SU-DHL-6 (cell line): ENCODE data around the gene SYNJ1.
A peak's percentile ranks its signal among the peaks of the same experiment; 100 is the strongest.

Experiments
- H2AFZ ChIP-seq: fragments of 200-600 bp; sonication (generic); 2 replicates; pipeline ENCODE4 v1.6.1; 2014; ENCODE audit warnings: low read depth, mild to moderate bottlenecking, moderate library complexity, mixed read lengths, antibody characterized with exemption, low read length; ENCODE audit not compliant: severe bottlenecking
- H3F3A ChIP-seq: fragments of 200-600 bp; shearing (Covaris generic); 2 replicates; pipeline ENCODE4 v1.6.0; 2016; ENCODE audit warnings: antibody characterized with exemption, mild to moderate bottlenecking; ENCODE audit not compliant: insufficient read depth
- H3K27ac ChIP-seq: fragments of 200-600 bp; sonication (generic); 2 replicates; pipeline ENCODE4 v1.5.1; 2016; ENCODE audit warnings: low read depth, mild to moderate bottlenecking, low read length, moderate library complexity, mixed read lengths
- H3K27me3 ChIP-seq: fragments of 200-600 bp; sonication (generic), shearing (Covaris generic); 2 replicates; pipeline ENCODE4 v1.6.0; 2014; ENCODE audit warnings: mild to moderate bottlenecking, low read length
- H3K36me3 ChIP-seq: fragments of 200-600 bp; sonication (generic); 2 replicates; pipeline ENCODE4 v1.6.1; 2014; ENCODE audit warnings: mild to moderate bottlenecking, low read length, mixed read lengths
- H3K4me2 ChIP-seq: fragments of 300-600, 200-600 bp; shearing (Covaris generic), sonication (generic); 2 replicates; pipeline ENCODE4 v1.6.0; 2014; ENCODE audit warnings: low read length, low read depth, mild to moderate bottlenecking; ENCODE audit not compliant: poor library complexity, severe bottlenecking
- H3K4me3 ChIP-seq: fragments of 200-600 bp; sonication (generic); 2 replicates; pipeline ENCODE4 v1.5.1; 2014; ENCODE audit warnings: antibody characterized with exemption, low read length, mild to moderate bottlenecking, mixed read lengths; ENCODE audit not compliant: insufficient read depth, poor library complexity, severe bottlenecking
- H3K79me2 ChIP-seq: fragments of 200-600 bp; sonication (generic); 2 replicates; pipeline ENCODE4 v1.6.1; 2014; ENCODE audit warnings: mild to moderate bottlenecking, low read length, moderate library complexity; ENCODE audit not compliant: insufficient read depth
- H3K9ac ChIP-seq: fragments of 200-600 bp; sonication (generic); 2 replicates; pipeline ENCODE4 v1.7.0; 2014; ENCODE audit warnings: mild to moderate bottlenecking, low read length
- H3K9me2 ChIP-seq: fragments of 200-600 bp; sonication (generic); replicated peaks from 2 replicates; pipeline ENCODE4 v1.6.1; 2014; ENCODE audit warnings: low read length; ENCODE audit not compliant: insufficient read depth
- H3K9me3 ChIP-seq: fragments of 200-600 bp; sonication (generic); 2 replicates; pipeline ENCODE4 v1.6.1; 2014; ENCODE audit warnings: low read length, mixed read lengths; ENCODE audit not compliant: insufficient read depth
- H4K20me1 ChIP-seq: fragments of 200-600 bp; sonication (generic); 2 replicates; pipeline ENCODE4 v1.6.1; 2014; ENCODE audit warnings: low read depth, mild to moderate bottlenecking, antibody characterized with exemption, low read length, moderate library complexity, mixed read lengths
- CTCF ChIP-seq: fragments of 200-600 bp; sonication (generic); IDR thresholded peaks from one replicate; pipeline ENCODE4 v1.5.1; 2017; ENCODE audit warnings: antibody characterized with exemption, mild to moderate bottlenecking, low read length, moderate library complexity; ENCODE audit not compliant: insufficient read depth, poor library complexity, severe bottlenecking
- EZH2phosphoT487 ChIP-seq: fragments of 200-600 bp; sonication (generic), shearing (Covaris generic); conservative IDR thresholded peaks from 2 replicates; pipeline ENCODE4 v1.6.1; 2018; ENCODE audit warnings: mild to moderate bottlenecking, antibody characterized with exemption, low read length, moderate library complexity, mixed read lengths

SYNJ1 gene

GRCh38 chr21:32772281-32773047 is 44.7 kb upstream of the SYNJ1 start:
- H3K36me3 ChIP-seq = peaks cover 19% of the 10 kb centered on the region
- no peaks in the 10 kb centered on the region for H3K9me3 ChIP-seq
- peak overlapping the region; percentile 44 for H2AFZ ChIP-seq
- peaks cover 37% of the 10 kb centered on the region for H3K79me2 ChIP-seq
- TF ChIP-seq CTCF (no peak), EZH2phosphoT487 (no peak)
- peak overlapping the region; percentile 88 for H3K9ac ChIP-seq
- peak overlapping the region; percentile 65 for H3K4me3 ChIP-seq
- no peaks in the 10 kb centered on the region for H3F3A ChIP-seq
- H3K27me3 ChIP-seq = no peaks in the 10 kb centered on the region
- H4K20me1 ChIP-seq = peaks cover 24% of the 10 kb centered on the region
- H3K27ac ChIP-seq = peak overlapping the region; percentile 66
- peak overlapping the region; percentile 94 for H3K4me2 ChIP-seq
- H3K9me2 ChIP-seq = no peaks in the 10 kb centered on the region

- Histone ChIP-seq H3K36me3 (peaks cover 26% of the 10 kb centered on the region), H3F3A (no peaks in the 10 kb centered on the region), H3K9ac (peak overlapping the region; percentile 88), H3K27me3 (no peaks in the 10 kb centered on the region), H4K20me1 (peaks cover 30% of the 10 kb centered on the region), H3K79me2 (peaks cover 52% of the 10 kb centered on the region), H3K9me3 (no peaks in the 10 kb centered on the region), H2AFZ (peak overlapping the region; percentile 8), H3K9me2 (no peaks in the 10 kb centered on the region), H3K27ac (peak overlapping the region; percentile 81), H3K4me2 (peak overlapping the region; percentile 97), H3K4me3 (peak overlapping the region; percentile 88)
- no peak for TF ChIP-seq CTCF
- no peak for TF ChIP-seq EZH2phosphoT487
These were observed 43.2 kb upstream of the SYNJ1 start for GRCh38 chr21:32770871-32771523.

GRCh38 chr21:32768530-32768929 is 40.7 kb upstream of the SYNJ1 start:
- Histone ChIP-seq H3K9ac (no peak overlapping the region), H3K79me2 (peaks cover 73% of the 10 kb centered on the region), H3K9me3 (no peaks in the 10 kb centered on the region), H3K4me2 (peak overlapping the region; percentile 97), H3K27ac (no peak overlapping the region), H3K36me3 (peaks cover 34% of the 10 kb centered on the region), H3K27me3 (no peaks in the 10 kb centered on the region), H2AFZ (no peak overlapping the region), H3K4me3 (no peak overlapping the region), H3K9me2 (no peaks in the 10 kb centered on the region), H4K20me1 (peaks cover 30% of the 10 kb centered on the region), H3F3A (peaks cover 8% of the 10 kb centered on the region; the same call in 1 of the 2 replicates)
- no peak for TF ChIP-seq EZH2phosphoT487

- no peaks in the 10 kb centered on the region for H3K9me3 ChIP-seq
- no peak overlapping the region for H3K4me3 ChIP-seq
- H3K4me2 ChIP-seq = no peak overlapping the region
- no peaks in the 10 kb centered on the region for H3K9me2 ChIP-seq
- H3F3A ChIP-seq = peaks cover 8% of the 10 kb centered on the region; the same call in 1 of the 2 replicates
- no peak overlapping the region for H3K27ac ChIP-seq
- H3K9ac ChIP-seq = no peak overlapping the region
- no peak overlapping the region for H2AFZ ChIP-seq
- no peaks in the 10 kb centered on the region for H3K27me3 ChIP-seq
- peaks cover 32% of the 10 kb centered on the region for H4K20me1 ChIP-seq
- H3K79me2 ChIP-seq = peaks cover 75% of the 10 kb centered on the region
- H3K36me3 ChIP-seq = peaks cover 62% of the 10 kb centered on the region
- TF ChIP-seq CTCF = no peak
- TF ChIP-seq EZH2phosphoT487 = no peak
These were observed 37.2 kb upstream of the SYNJ1 start for GRCh38 chr21:32765058-32765457.
